Measurements from ENCODE around the gene NANOS2. TPM values are rescaled to one million over a fixed set of nuclear protein-coding genes. Genes with fewer than 3 reads are reported as not detected.

The NANOS2 gene
- total and polyA plus RNA-seq, 2 of the 13 experiments (the other 11 are each of a cell fraction or from before 2014, with no cell fraction given) = not detected

DNA sequence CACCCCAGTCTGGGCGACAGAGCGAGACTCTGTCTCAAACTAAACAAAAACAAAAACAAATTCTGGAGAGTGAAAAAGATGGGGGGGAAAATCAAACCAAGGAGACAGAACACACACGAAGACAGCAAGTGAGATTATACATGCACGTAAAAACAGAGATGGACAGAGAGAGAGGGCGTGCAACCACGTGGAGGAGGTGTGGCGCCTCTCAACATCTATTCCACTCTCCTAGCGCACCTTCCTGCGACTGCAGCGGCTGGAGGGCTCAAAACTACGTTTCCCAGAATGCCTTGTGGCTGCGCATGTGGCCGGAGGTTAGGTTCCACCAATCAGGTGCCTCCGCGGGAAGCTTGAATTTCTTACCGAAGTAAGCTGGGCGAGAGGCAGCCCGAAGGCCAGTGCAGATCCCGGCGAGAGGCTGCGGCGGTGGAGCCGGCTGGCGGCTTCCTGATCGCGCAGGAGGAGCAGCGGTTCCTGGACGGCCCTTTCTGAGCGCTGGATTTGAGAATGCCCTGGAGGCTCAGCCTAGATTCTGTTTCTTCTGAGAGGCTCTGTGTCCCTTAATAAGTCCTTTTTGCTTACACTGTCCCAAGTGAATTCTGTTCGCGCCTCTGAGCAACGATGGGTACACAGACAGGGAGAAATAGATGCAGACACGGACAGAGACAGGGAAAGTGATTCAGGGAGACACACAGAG is 13.1 kb upstream of the NANOS2 start (continued):
- peak; percentile 47; the same call in 1 of the 2 replicates for TF ChIP-seq SP2 (CRISPR knock-in tag; IDR thresholded peaks at IDR 0.05)
- TF ChIP-seq, protein P1, sequence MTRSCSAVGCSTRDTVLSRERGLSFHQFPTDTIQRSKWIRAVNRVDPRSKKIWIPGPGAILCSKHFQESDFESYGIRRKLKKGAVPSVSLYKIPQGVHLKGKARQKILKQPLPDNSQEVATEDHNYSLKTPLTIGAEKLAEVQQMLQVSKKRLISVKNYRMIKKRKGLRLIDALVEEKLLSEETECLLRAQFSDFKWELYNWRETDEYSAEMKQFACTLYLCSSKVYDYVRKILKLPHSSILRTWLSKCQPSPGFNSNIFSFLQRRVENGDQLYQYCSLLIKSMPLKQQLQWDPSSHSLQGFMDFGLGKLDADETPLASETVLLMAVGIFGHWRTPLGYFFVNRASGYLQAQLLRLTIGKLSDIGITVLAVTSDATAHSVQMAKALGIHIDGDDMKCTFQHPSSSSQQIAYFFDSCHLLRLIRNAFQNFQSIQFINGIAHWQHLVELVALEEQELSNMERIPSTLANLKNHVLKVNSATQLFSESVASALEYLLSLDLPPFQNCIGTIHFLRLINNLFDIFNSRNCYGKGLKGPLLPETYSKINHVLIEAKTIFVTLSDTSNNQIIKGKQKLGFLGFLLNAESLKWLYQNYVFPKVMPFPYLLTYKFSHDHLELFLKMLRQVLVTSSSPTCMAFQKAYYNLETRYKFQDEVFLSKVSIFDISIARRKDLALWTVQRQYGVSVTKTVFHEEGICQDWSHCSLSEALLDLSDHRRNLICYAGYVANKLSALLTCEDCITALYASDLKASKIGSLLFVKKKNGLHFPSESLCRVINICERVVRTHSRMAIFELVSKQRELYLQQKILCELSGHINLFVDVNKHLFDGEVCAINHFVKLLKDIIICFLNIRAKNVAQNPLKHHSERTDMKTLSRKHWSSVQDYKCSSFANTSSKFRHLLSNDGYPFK (CRISPR knock-in tag; IDR thresholded peaks at IDR 0.05; ENCODE audit: borderline replicate concordance) = no peak; the same call in 1 of the 2 replicates
- TF ChIP-seq ZNF557 (CRISPR knock-in tag; IDR thresholded peaks at IDR 0.05) = no peak
- TF ChIP-seq, protein P2, sequence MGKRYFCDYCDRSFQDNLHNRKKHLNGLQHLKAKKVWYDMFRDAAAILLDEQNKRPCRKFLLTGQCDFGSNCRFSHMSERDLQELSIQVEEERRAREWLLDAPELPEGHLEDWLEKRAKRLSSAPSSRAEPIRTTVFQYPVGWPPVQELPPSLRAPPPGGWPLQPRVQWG (CRISPR knock-in tag; IDR thresholded peaks at IDR 0.05; ENCODE audit: borderline replicate concordance, low read depth) = no peak
- TF ChIP-seq ETV6 (CRISPR knock-in tag; conservative IDR thresholded peaks at IDR 0.05) = peak; percentile 72
- peak; percentile 50 for TF ChIP-seq TEAD3 (CRISPR knock-in tag; optimal IDR thresholded peaks at IDR 0.05; ENCODE audit: borderline replicate concordance)
- no peak for TF ChIP-seq HOXA7 (CRISPR knock-in tag; IDR thresholded peaks at IDR 0.05)
- no peak for TF ChIP-seq MED1 (CRISPR knock-in tag; IDR thresholded peaks at IDR 0.05)
- TF ChIP-seq ZNF879 (CRISPR knock-in tag; IDR thresholded peaks at IDR 0.05) = no peak
- TF ChIP-seq BCL3 (CRISPR knock-in tag; IDR thresholded peaks at IDR 0.05) = no peak
- no peak for TF ChIP-seq NR2F2 (IDR thresholded peaks at IDR 0.05; ENCODE audit: borderline replicate concordance, low read depth)
- TF ChIP-seq ZBTB7B (CRISPR knock-in tag; IDR thresholded peaks at IDR 0.05) = no peak
- TF ChIP-seq, protein P3, sequence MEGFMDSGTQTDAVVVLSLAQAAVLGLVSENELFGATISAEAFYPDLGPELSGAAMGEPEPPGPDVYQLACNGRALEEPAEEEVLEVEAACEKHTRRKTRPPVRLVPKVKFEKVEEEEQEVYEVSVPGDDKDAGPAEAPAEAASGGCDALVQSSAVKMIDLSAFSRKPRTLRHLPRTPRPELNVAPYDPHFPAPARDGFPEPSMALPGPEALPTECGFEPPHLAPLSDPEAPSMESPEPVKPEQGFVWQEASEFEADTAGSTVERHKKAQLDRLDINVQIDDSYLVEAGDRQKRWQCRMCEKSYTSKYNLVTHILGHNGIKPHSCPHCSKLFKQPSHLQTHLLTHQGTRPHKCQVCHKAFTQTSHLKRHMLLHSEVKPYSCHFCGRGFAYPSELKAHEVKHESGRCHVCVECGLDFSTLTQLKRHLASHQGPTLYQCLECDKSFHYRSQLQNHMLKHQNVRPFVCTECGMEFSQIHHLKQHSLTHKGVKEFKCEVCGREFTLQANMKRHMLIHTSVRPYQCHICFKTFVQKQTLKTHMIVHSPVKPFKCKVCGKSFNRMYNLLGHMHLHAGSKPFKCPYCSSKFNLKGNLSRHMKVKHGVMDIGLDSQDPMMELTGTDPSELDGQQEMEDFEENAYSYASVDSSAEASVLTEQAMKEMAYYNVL (CRISPR knock-in tag; IDR thresholded peaks at IDR 0.05; ENCODE audit: borderline replicate concordance) = peak; percentile 21; the same call in 1 of the 2 replicates
- no peak for TF ChIP-seq PHF21A (CRISPR knock-in tag; IDR thresholded peaks at IDR 0.05)
- TF ChIP-seq ZNF788 (CRISPR knock-in tag; IDR thresholded peaks at IDR 0.05; ENCODE audit: borderline replicate concordance) = no peak
- TF ChIP-seq SMC3 (IDR thresholded peaks at IDR 0.05; ENCODE audit: low read length) = no peak
- TF ChIP-seq, protein P4, sequence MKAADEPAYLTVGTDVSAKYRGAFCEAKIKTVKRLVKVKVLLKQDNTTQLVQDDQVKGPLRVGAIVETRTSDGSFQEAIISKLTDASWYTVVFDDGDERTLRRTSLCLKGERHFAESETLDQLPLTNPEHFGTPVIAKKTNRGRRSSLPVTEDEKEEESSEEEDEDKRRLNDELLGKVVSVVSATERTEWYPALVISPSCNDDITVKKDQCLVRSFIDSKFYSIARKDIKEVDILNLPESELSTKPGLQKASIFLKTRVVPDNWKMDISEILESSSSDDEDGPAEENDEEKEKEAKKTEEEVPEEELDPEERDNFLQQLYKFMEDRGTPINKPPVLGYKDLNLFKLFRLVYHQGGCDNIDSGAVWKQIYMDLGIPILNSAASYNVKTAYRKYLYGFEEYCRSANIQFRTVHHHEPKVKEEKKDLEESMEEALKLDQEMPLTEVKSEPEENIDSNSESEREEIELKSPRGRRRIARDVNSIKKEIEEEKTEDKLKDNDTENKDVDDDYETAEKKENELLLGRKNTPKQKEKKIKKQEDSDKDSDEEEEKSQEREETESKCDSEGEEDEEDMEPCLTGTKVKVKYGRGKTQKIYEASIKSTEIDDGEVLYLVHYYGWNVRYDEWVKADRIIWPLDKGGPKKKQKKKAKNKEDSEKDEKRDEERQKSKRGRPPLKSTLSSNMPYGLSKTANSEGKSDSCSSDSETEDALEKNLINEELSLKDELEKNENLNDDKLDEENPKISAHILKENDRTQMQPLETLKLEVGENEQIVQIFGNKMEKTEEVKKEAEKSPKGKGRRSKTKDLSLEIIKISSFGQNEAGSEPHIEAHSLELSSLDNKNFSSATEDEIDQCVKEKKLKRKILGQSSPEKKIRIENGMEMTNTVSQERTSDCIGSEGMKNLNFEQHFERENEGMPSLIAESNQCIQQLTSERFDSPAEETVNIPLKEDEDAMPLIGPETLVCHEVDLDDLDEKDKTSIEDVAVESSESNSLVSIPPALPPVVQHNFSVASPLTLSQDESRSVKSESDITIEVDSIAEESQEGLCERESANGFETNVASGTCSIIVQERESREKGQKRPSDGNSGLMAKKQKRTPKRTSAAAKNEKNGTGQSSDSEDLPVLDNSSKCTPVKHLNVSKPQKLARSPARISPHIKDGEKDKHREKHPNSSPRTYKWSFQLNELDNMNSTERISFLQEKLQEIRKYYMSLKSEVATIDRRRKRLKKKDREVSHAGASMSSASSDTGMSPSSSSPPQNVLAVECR (CRISPR knock-in tag; IDR thresholded peaks at IDR 0.05; ENCODE audit: borderline replicate concordance) = peak; percentile 94

Measured in HepG2 (cell line).